Liver (tissue), 9 donors: Measurements from ENCODE around the gene FOXO6. TPM values are rescaled to one million over a fixed set of nuclear protein-coding genes. Genes with fewer than 3 reads are reported as not detected.

ENCODE experiments used
- DNase-seq: peaks from one replicate; pipeline ENCODE4 v3.0.0-alpha.2; 2017; ENCODE audit warnings: low spot score
- H3K27ac ChIP-seq, 2 donors: one replicate each; pipeline ENCODE4 v1.7.0; 2013; ENCODE audit warnings: inconsistent platforms in 2 of 2, low read length in 2 of 2, control low read depth in 1 of 2, low read depth in 1 of 2, mild to moderate bottlenecking in 1 of 2
- H3K27me3 ChIP-seq, 4 donors: one replicate each; pipeline versions ENCODE4 v1.6.1 to v1.7.0; 2013; ENCODE audit warnings: low read length in 3 of 4, inconsistent platforms in 1 of 4, mild to moderate bottlenecking in 1 of 4, moderate library complexity in 1 of 4; ENCODE audit not compliant: control insufficient read depth in 4 of 4, insufficient read depth in 4 of 4
- H3K36me3 ChIP-seq, 4 donors: one replicate each; pipeline versions ENCODE4 v1.6.1 to v1.7.0; 2013; ENCODE audit warnings: low read length in 3 of 4, mild to moderate bottlenecking in 3 of 4, low read depth in 1 of 4, moderate library complexity in 1 of 4; ENCODE audit not compliant: control insufficient read depth in 4 of 4, insufficient read depth in 3 of 4
- H3K4me1 ChIP-seq, 4 donors: one replicate each; pipeline versions ENCODE4 v1.6.1 to v1.7.0; 2013; ENCODE audit warnings: low read length in 3 of 4, mild to moderate bottlenecking in 3 of 4, moderate library complexity in 1 of 4; ENCODE audit not compliant: control insufficient read depth in 4 of 4, insufficient read depth in 4 of 4
- H3K4me3 ChIP-seq, 3 donors: one replicate each; pipeline versions ENCODE4 v1.6.1 to v1.7.0; 2013; ENCODE audit warnings: low read length in 3 of 3, control low read depth in 1 of 3, low read depth in 1 of 3, mild to moderate bottlenecking in 1 of 3
- H3K9ac ChIP-seq, 2 donors: one replicate each; pipeline ENCODE4 v1.7.0; 2013; ENCODE audit warnings: low read length in 2 of 2, mild to moderate bottlenecking in 2 of 2, moderate library complexity in 2 of 2, control low read depth in 1 of 2, low read depth in 1 of 2
- H3K9me3 ChIP-seq, 4 donors: one replicate each; pipeline versions ENCODE4 v1.6.1 to v1.7.0; 2013; ENCODE audit warnings: low read length in 3 of 4; ENCODE audit not compliant: control insufficient read depth in 4 of 4
- CTCF ChIP-seq: fragments of 150-350 bp; IDR thresholded peaks from 2 replicates; pipeline ENCODE4 v1.5.1; 2017; ENCODE audit warnings: improper control_type of control experiment, low read depth, low read length; ENCODE audit not compliant: missing input control
- FOXA2 ChIP-seq: IDR thresholded peaks from 2 replicates; pipeline ENCODE4 v1.6.1; 2016; ENCODE audit warnings: antibody characterized with exemption
- GABPA ChIP-seq, 2 donors: IDR thresholded peaks in 1 of 2; conservative IDR thresholded peaks in 1 of 2; 2 replicates each; pipeline ENCODE4 v1.6.1; 2016; ENCODE audit warnings: antibody characterized with exemption in 2 of 2, mild to moderate bottlenecking in 1 of 2, moderate library complexity in 1 of 2
- HNF4A ChIP-seq, 2 donors: conservative IDR thresholded peaks; 2 replicates each; pipeline ENCODE4 v1.6.1; 2016; ENCODE audit warnings: antibody characterized with exemption in 2 of 2, mild to moderate bottlenecking in 2 of 2
- HNF4G ChIP-seq: IDR thresholded peaks from 2 replicates; pipeline ENCODE4 v1.6.1; 2016; ENCODE audit warnings: antibody characterized with exemption
- NR2F2 ChIP-seq: IDR thresholded peaks from 2 replicates; pipeline ENCODE4 v1.6.1; 2016; ENCODE audit warnings: antibody characterized with exemption
- SP1 ChIP-seq: IDR thresholded peaks from 2 replicates; pipeline ENCODE4 v1.6.1; 2018; ENCODE audit warnings: antibody characterized with exemption, mild to moderate bottlenecking
- TAF1 ChIP-seq: conservative IDR thresholded peaks from 2 replicates; pipeline ENCODE4 v1.6.1; 2016; ENCODE audit warnings: antibody characterized with exemption, mild to moderate bottlenecking
- YY1 ChIP-seq: IDR thresholded peaks from 2 replicates; pipeline ENCODE4 v1.6.1; 2016; ENCODE audit warnings: antibody characterized with exemption, mild to moderate bottlenecking
- WGBS: extraction: QIAGEN DNeasy Blood & Tissue Kit; methylation state at CpG from one replicate; pipeline ENCODE4 v1.1.7; 2013; 5-methylcytosine and 5-hydroxymethylcytosine counted together
- polyA plus RNA-seq, 2 donors: library from polyadenylated mRNA; stranded (reverse) in 1 of 2; unstranded in 1 of 2; fragments of 200-250 nt in 1 of 2; fragments of >200 nt in 1 of 2; fragmentation: Nextera tagmentation in 1 of 2; extraction: Ambion mirVana in 1 of 2; gene quantifications; one replicate each; pipeline versions ENCODE4 v1.2.1 to v1.2.3, GENCODE V29; 2013 to 2015
- total RNA-seq, 2 donors: library from RNA; depleted of rRNA; stranded (reverse); fragments of >200 nt; gene quantifications; one replicate each; pipeline ENCODE4 v1.2.3, GENCODE V29; 2014
- TF ChIP-seq, protein P1 (sequence below): IDR thresholded peaks from 2 replicates; pipeline ENCODE4 v1.6.1; 2016; ENCODE audit warnings: antibody characterized with exemption
- TF ChIP-seq, protein P2 (sequence below): IDR thresholded peaks from 2 replicates; pipeline ENCODE4 v1.6.1; 2016; ENCODE audit warnings: antibody characterized with exemption
- TF ChIP-seq, protein P3 (sequence below): IDR thresholded peaks from 2 replicates; pipeline ENCODE4 v1.6.1; 2016; ENCODE audit warnings: antibody characterized with exemption
- donor health status: healthy.
- donor health status: healthy.
- donor health status: healthy.
- donor health status: healthy.
- donor health status: healthy.

The FOXO6 gene
- total and polyA plus RNA-seq, 4 donors = 0.02 to 0.09 (median 0.08) TPM; not detected in 1

DNA sequence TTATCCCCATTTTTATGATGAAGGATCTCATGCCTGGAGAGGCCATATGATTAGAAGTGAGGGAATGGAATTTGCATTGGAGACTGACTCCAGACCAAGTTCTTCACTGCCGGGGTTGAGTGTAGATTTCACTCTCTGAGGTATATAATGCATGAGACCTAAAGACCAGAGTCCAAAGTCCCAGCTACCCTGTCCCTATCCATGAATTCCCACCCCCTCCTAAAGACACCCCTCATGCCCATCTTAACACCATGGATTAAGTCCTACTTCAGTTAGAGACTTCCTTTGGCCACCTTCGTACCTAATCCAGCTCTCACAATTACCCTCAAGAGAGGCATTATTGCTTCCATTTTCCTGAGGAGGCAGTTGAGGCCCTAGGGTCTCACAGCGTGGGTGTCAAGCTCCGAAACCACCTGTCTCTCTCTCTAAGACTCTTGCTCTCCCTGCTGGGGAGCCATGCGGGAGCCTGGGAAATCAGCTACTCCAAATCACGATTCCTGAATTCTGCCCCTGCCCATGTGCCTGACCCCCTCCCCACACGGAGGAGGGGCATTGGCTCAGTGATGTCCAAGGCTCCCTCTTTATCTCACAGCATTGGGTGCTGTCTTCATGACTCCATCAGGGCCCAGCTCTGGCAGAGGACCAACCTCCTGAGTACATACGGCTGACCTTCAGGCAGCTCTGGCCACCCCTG is 11.7 kb upstream of the FOXO6 start (continued):
- TF ChIP-seq, protein P1, sequence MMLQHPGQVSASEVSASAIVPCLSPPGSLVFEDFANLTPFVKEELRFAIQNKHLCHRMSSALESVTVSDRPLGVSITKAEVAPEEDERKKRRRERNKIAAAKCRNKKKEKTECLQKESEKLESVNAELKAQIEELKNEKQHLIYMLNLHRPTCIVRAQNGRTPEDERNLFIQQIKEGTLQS = no peak
- TF ChIP-seq HNF4A (conservative IDR thresholded peaks at IDR 0.05) (no peak), FOXA2 (no peak), TAF1 (no peak), SP1 (no peak)

DNA sequence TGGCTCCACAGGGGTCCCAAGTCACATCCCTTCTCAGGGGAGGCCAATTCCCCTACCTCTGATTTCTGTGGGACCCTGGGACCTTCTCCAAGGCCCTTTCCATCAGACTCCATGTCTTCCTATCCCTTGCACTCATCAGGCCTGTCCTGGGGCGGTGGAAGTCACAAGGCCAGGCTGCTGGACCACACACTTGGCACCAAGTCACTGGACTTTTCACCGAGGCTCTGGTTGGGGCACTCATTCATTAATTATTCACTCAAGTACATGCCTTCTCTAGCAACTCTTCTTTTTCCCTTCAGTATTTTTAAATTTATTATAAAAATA is 11.2 kb upstream of the FOXO6 start:
- 31% methylated on average over 2 of the region's 2 CpGs for WGBS
- Histone ChIP-seq H3K4me3 (no peak overlapping the region), H3K9me3 (no peaks in the 10 kb centered on the region), H3K27me3 (no peaks in the 10 kb centered on the region), H3K9ac (no peak overlapping the region), H3K27ac (no peak overlapping the region), H3K4me1 (peaks cover 0 to 2% (median 0%) of the 10 kb centered on the region in 4 donors), H3K36me3 (no peaks in the 10 kb centered on the region)
- TF ChIP-seq HNF4A (conservative IDR thresholded peaks at IDR 0.05) = peak; percentile 13 to 21
- TF ChIP-seq CTCF = no peak
- TF ChIP-seq, protein P1 = no peak
- TF ChIP-seq FOXA2 = no peak
- no peak for DNase-seq

DNA sequence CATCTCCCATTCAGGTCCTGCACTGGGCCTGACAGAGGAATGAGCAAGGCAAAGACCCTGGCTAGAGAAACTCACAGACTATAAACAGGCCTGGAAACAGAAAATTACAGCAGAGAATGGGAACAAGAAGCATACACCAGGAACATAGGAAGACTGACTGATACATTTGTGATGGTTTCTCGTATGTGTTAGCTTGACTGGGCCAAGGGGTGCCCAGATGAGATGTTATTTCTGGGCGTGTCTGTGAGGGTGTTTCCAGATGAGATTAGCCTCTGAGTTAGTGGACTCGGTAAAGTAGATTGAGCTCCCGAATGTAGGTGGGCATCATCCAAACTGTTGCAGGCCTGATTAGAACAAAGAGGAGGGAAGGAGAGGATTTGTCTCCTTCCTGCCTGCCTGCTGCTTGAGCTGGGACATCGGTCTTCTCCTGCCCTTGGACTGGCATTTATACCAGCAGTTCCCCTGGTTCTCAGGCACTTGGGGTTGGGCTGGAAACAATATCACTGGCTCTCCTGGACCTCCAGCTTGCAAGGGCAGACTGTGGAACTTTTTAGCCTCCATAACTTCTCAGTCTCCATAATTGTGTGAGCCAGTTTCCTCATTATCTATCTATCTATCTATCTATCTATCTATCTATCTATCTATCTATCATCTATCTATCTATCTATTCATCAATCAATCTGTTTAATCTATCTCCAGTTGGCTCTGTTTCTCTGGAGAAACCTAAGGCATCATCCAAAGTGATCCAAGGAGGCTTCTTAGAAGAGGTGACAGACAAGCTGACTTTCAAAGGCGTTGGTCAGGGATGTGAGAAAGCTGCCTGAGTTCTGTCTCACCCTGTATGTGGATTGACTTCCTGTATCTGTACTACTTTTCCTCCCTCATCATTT is 9.7 kb upstream of the FOXO6 start:
- TF ChIP-seq CTCF (no peak), FOXA2 (no peak), YY1 (no peak), GABPA (IDR thresholded peaks at IDR 0.05 in 1 of 2, conservative IDR thresholded peaks at IDR 0.05 in 1 of 2) (no peak), HNF4G (no peak), NR2F2 (no peak)
- TF ChIP-seq, protein P2, sequence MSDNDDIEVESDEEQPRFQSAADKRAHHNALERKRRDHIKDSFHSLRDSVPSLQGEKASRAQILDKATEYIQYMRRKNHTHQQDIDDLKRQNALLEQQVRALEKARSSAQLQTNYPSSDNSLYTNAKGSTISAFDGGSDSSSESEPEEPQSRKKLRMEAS = no peak
- TF ChIP-seq, protein P3, sequence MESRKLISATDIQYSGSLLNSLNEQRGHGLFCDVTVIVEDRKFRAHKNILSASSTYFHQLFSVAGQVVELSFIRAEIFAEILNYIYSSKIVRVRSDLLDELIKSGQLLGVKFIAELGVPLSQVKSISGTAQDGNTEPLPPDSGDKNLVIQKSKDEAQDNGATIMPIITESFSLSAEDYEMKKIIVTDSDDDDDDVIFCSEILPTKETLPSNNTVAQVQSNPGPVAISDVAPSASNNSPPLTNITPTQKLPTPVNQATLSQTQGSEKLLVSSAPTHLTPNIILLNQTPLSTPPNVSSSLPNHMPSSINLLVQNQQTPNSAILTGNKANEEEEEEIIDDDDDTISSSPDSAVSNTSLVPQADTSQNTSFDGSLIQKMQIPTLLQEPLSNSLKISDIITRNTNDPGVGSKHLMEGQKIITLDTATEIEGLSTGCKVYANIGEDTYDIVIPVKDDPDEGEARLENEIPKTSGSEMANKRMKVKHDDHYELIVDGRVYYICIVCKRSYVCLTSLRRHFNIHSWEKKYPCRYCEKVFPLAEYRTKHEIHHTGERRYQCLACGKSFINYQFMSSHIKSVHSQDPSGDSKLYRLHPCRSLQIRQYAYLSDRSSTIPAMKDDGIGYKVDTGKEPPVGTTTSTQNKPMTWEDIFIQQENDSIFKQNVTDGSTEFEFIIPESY = no peak
- Histone ChIP-seq H3K36me3 (no peaks in the 10 kb centered on the region), H3K27me3 (no peaks in the 10 kb centered on the region), H3K27ac (no peak overlapping the region), H3K9me3 (no peaks in the 10 kb centered on the region), H3K4me1 (peaks cover 0 to 2% (median 0%) of the 10 kb centered on the region in 4 donors), H3K9ac (no peak overlapping the region), H3K4me3 (no peak overlapping the region)
- 89% methylated on average over 6 of the region's 6 CpGs for WGBS
- DNase-seq = no peak
